ENCODE data around the gene FAM83G.

- no peak for TF ChIP-seq CTCF (IDR thresholded peaks at IDR 0.05)
- TF ChIP-seq POLR2A (IDR thresholded peaks at IDR 0.05) = no peak
Measured at GRCh38 chr17:18954321-18954720, 50.2 kb downstream of the FAM83G start.
